ENCODE results near the gene LMAN1L. TPM values are rescaled to one million over a fixed set of nuclear protein-coding genes. Genes with fewer than 3 reads are reported as not detected.

The LMAN1L gene
- total RNA-seq, 4 donors from 2014 or later = 0.66 TPM; not detected in 3

GRCh38 chr15:74869726-74870407 is 57.2 kb downstream of the LMAN1L start:
- WGBS = 26% methylated on average over 6 of the region's 6 CpGs
- TF ChIP-seq CTCF (IDR thresholded peaks at IDR 0.05) (no peak), POLR2AphosphoS5 (IDR thresholded peaks at IDR 0.05) (peak; percentile 38 to 44), EP300 (IDR thresholded peaks at IDR 0.05) (no peak), POLR2A (IDR thresholded peaks at IDR 0.05; ENCODE audit: low read depth) (no peak)
- peak overlapping the region; percentile 11 to 86 (median 53) for H3K4me3 ChIP-seq

GRCh38 chr15:74870436-74871215 is 58.0 kb downstream of the LMAN1L start:
- H3K4me3 ChIP-seq = peak overlapping the region; percentile 30 to 86 (median 72)
- no peaks in the 10 kb centered on the region for H3K9me3 ChIP-seq
- DNase-seq (ENCODE audit: extremely low spot score) = no peak
- H3K4me1 ChIP-seq = peaks cover 68 to 80% (median 76%) of the 10 kb centered on the region in 4 donors
- TF ChIP-seq POLR2AphosphoS5 (IDR thresholded peaks at IDR 0.05) = peak in 1 of 2 donors; percentile 27
- TF ChIP-seq CTCF (IDR thresholded peaks at IDR 0.05) = no peak
- no peaks in the 10 kb centered on the region for H3K27me3 ChIP-seq
- peaks cover 0 to 7% (median 2%) of the 10 kb centered on the region in 4 donors for H3K36me3 ChIP-seq
- WGBS = 25% methylated on average over 6 of the region's 6 CpGs
- intact Hi-C loops (cut with DNase I) = no loop called here
- H3K27ac ChIP-seq (replicated peaks in 1 of 4) = peak overlapping the region; percentile 90 to 93 (median 92)

More at GRCh38 chr15:74869726-74870407, 57.2 kb downstream of the LMAN1L start:
- intact Hi-C loops (cut with DNase I) = no loop called here
- no peaks in the 10 kb centered on the region for H3K9me3 ChIP-seq
- peaks cover 74 to 83% (median 81%) of the 10 kb centered on the region in 4 donors for H3K4me1 ChIP-seq
- peaks cover 0 to 7% (median 2%) of the 10 kb centered on the region in 4 donors for H3K36me3 ChIP-seq
- peak overlapping the region; percentile 90 to 93 (median 92) for H3K27ac ChIP-seq (replicated peaks in 1 of 4)
- DNase-seq (ENCODE audit: extremely low spot score) = peak; percentile 93
- H3K27me3 ChIP-seq = no peaks in the 10 kb centered on the region

GRCh38 chr15:74872702-74873035 is 60.0 kb downstream of the LMAN1L start:
- intact Hi-C loops (cut with DNase I) = no loop called here

GRCh38 chr15:74873036-74873755 is 60.6 kb downstream of the LMAN1L start, which contains the start of gene SCAMP2:
SCAMP2 (minus strand) TSS chr15:74873365; CDS start chr15:74873255, 110 bp downstream.
- WGBS = 1% methylated on average over 15 of the region's 52 CpGs
- peak; percentile 98 for DNase-seq (ENCODE audit: extremely low spot score)
- TF ChIP-seq POLR2AphosphoS5 (IDR thresholded peaks at IDR 0.05) (peak; percentile 83 to 97), CTCF (IDR thresholded peaks at IDR 0.05) (no peak), POLR2A (IDR thresholded peaks at IDR 0.05; ENCODE audit: low read depth) (peak; percentile 65), EP300 (IDR thresholded peaks at IDR 0.05) (no peak)
- H3K27ac ChIP-seq (replicated peaks in 1 of 4) = peak within 1 kb of the TSS; percentile 90 to 93 (median 92)
- peak within 1 kb of the TSS; percentile 67 to 86 (median 76) for H3K4me3 ChIP-seq
- intact Hi-C loops (cut with DNase I) = no loop called here
- no peaks in the 10 kb centered on the region for H3K27me3 ChIP-seq
- H3K9me3 ChIP-seq = no peaks in the 10 kb centered on the region
- peaks cover 0 to 4% (median 0%) of the 10 kb centered on the region in 4 donors for H3K36me3 ChIP-seq
- peaks cover 44 to 54% (median 51%) of the 10 kb centered on the region in 4 donors for H3K4me1 ChIP-seq

More at GRCh38 chr15:74872702-74873035, 60.0 kb downstream of the LMAN1L start:
- DNase-seq (ENCODE audit: extremely low spot score) = no peak
- peak overlapping the region; percentile 90 to 93 (median 92) for H3K27ac ChIP-seq (replicated peaks in 1 of 4)
- peak overlapping the region; percentile 67 to 86 (median 76) for H3K4me3 ChIP-seq
- TF ChIP-seq POLR2A (IDR thresholded peaks at IDR 0.05; ENCODE audit: low read depth) = no peak
- TF ChIP-seq EP300 (IDR thresholded peaks at IDR 0.05) = no peak
- TF ChIP-seq CTCF (IDR thresholded peaks at IDR 0.05) = no peak
- no peak for TF ChIP-seq POLR2AphosphoS5 (IDR thresholded peaks at IDR 0.05)
- H3K9me3 ChIP-seq = no peaks in the 10 kb centered on the region
- no peaks in the 10 kb centered on the region for H3K27me3 ChIP-seq
- H3K36me3 ChIP-seq = peaks cover 0 to 7% (median 0%) of the 10 kb centered on the region in 4 donors
- peaks cover 49 to 60% (median 56%) of the 10 kb centered on the region in 4 donors for H3K4me1 ChIP-seq
- 0% methylated on average over 7 of the region's 11 CpGs for WGBS
